GM12872 (cell line): ENCODE measurements around the gene INO80B.

Experiments
- CTCF ChIP-seq: IDR thresholded peaks from 3 replicates; pipeline ENCODE4 v1.5.1; 2011; ENCODE audit warnings: low read depth, mild to moderate bottlenecking, low read length, moderate library complexity; ENCODE audit not compliant: insufficient read depth

INO80B gene

GRCh38 chr2:74502720-74503505, 48.0 kb downstream of the INO80B start:
- peak; percentile 60 for TF ChIP-seq CTCF

- TF ChIP-seq CTCF = no peak
These were observed 48.9 kb downstream of the INO80B start for GRCh38 chr2:74503506-74504475.

GRCh38 chr2:74504591-74504990, 49.7 kb downstream of the INO80B start:
- no peak for TF ChIP-seq CTCF

DNA sequence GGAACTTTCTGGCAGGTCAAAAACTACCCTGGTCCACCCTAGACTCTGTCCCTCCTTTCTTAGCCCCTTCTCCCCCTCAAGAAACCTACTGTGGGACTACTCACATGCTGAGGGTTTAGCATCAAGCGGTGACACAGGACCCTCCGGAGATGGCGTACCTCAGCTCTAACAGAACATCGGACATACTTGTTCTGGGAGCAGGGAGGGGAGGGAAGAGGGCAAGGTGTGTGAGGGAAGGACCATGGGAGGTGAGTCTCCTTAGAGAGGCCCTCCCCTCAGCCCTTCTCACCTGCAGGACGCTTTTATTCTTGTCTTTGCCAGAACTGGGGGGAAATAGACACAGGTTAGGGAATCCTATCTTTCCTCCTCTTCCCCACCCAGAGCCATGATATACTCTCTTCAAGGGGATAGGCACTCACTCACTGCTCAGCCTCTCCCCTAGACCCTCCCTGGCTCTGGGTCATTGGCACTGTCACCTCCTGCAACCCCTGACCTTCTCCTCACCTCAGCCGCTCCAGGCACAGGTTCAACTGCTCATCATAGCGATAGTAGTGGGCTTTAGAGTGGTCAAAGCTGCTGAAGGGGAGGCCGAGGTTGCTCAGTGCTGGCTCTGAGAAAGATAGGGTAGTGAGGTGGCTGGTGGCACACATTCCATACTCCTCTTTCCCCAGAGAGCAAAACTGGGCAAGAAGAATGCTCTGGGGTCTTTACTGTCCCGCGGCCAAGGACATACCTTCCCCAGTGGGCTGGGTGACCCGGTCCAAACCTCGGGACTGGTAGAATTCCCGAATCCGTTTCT, 50.8 kb downstream of the INO80B start:
- no peak for TF ChIP-seq CTCF

GRCh38 chr2:74507145-74507925, 52.4 kb downstream of the INO80B start, which contains the start of gene PCGF1:
Gene PCGF1, minus strand, starts transcription at chr2:74507695. Its CDS starts 27 bp downstream, at chr2:74507668.
- peak; percentile 76 for TF ChIP-seq CTCF
